Karpas-422 (cell line): ENCODE results near the gene SPINK9. TPM values are rescaled to one million over a fixed set of nuclear protein-coding genes. Genes with fewer than 3 reads are reported as not detected.

Experiments used
- DNase-seq: peaks from one replicate; pipeline ENCODE4 v3.0.0-alpha.2; 2015
- H2AFZ ChIP-seq: fragments of 200-600 bp; sonication (generic); 2 replicates; pipeline ENCODE4 v1.6.1; 2014; ENCODE audit warnings: antibody characterized with exemption, low read length, mixed read lengths
- H3K27ac ChIP-seq: fragments of 200-600 bp; sonication (generic); 2 replicates; pipeline ENCODE4 v1.5.1; 2014; ENCODE audit warnings: mild to moderate bottlenecking, low read length, moderate library complexity
- H3K27me3 ChIP-seq: fragments of 200-600 bp; sonication (generic); 2 replicates; pipeline ENCODE4 v1.6.1; 2014; ENCODE audit warnings: low read length, mixed read lengths
- H3K36me3 ChIP-seq: fragments of 200-600 bp; sonication (generic); 2 replicates; pipeline ENCODE4 v1.6.1; 2014; ENCODE audit warnings: low read length, mixed read lengths; ENCODE audit not compliant: insufficient read depth
- H3K4me1 ChIP-seq: fragments of 200-600 bp; sonication (generic); 2 replicates; pipeline ENCODE4 v1.6.1; 2014; ENCODE audit warnings: mild to moderate bottlenecking, low read length, mixed read lengths
- H3K4me2 ChIP-seq: fragments of 200-600 bp; sonication (generic); 2 replicates; pipeline ENCODE4 v1.6.1; 2014; ENCODE audit warnings: low read length, low read depth, mild to moderate bottlenecking; ENCODE audit not compliant: poor library complexity, severe bottlenecking
- H3K4me3 ChIP-seq: fragments of 200-600 bp; sonication (generic); 2 replicates; pipeline ENCODE4 v1.5.1; 2014; ENCODE audit warnings: mild to moderate bottlenecking, antibody characterized with exemption, low read length, mixed read lengths
- H3K79me2 ChIP-seq: fragments of 200-600 bp; sonication (generic); 2 replicates; pipeline ENCODE4 v1.6.1; 2014; ENCODE audit warnings: mild to moderate bottlenecking, low read length, mixed read lengths
- H3K9ac ChIP-seq: fragments of 200-600 bp; sonication (generic); 2 replicates; pipeline ENCODE4 v1.6.0; 2014; ENCODE audit warnings: low read length
- H3K9me2 ChIP-seq: fragments of 200-600 bp; sonication (generic), shearing (Covaris generic); replicated peaks from 2 replicates; pipeline ENCODE4 v1.6.0; 2014; ENCODE audit warnings: mild to moderate bottlenecking, low read length, moderate library complexity; ENCODE audit not compliant: insufficient read depth
- H3K9me3 ChIP-seq: fragments of 300-700, 200-600 bp; sonication (generic); 2 replicates; pipeline ENCODE4 v1.6.1; 2014; ENCODE audit warnings: low read length, mixed read lengths
- H4K20me1 ChIP-seq: fragments of 200-600 bp; sonication (generic); 2 replicates; pipeline ENCODE4 v1.6.1; 2014; ENCODE audit warnings: mild to moderate bottlenecking, antibody characterized with exemption, low read length, low read depth; ENCODE audit not compliant: insufficient read depth
- total RNA-seq: library from RNA; depleted of rRNA; stranded (reverse); fragments of >200 nt; shearing (Covaris generic); gene quantifications from 2 replicates; pipeline ENCODE4 v1.2.3, GENCODE V29; 2014; ENCODE audit warnings: low replicate concordance

Gene SPINK9
- total RNA-seq, 1 experiment from 2014 or later: not detected

GRCh38 chr5:148374690-148375360 is 39.5 kb downstream of the SPINK9 start:
- peak; percentile 77 for DNase-seq
- no peaks in the 10 kb centered on the region for H4K20me1 ChIP-seq
- no peaks in the 10 kb centered on the region for H3K9me2 ChIP-seq
- H3K9ac ChIP-seq: no peak overlapping the region
- H3K4me3 ChIP-seq: no peak overlapping the region
- H3K27ac ChIP-seq: no peak overlapping the region
- H3K79me2 ChIP-seq: no peaks in the 10 kb centered on the region
- no peak overlapping the region for H2AFZ ChIP-seq
- H3K9me3 ChIP-seq: no peaks in the 10 kb centered on the region; the same call in 1 of the 2 replicates
- no peaks in the 10 kb centered on the region for H3K36me3 ChIP-seq
- H3K4me1 ChIP-seq: no peaks in the 10 kb centered on the region
- no peak overlapping the region for H3K4me2 ChIP-seq
- H3K27me3 ChIP-seq: no peaks in the 10 kb centered on the region

- Histone ChIP-seq H3K9me3 (no peaks in the 10 kb centered on the region; the same call in 1 of the 2 replicates), H3K36me3 (no peaks in the 10 kb centered on the region), H3K27ac (no peak overlapping the region), H3K79me2 (no peaks in the 10 kb centered on the region), H3K9ac (no peak overlapping the region), H3K4me1 (no peaks in the 10 kb centered on the region), H3K27me3 (no peaks in the 10 kb centered on the region), H4K20me1 (no peaks in the 10 kb centered on the region), H3K9me2 (no peaks in the 10 kb centered on the region), H3K4me2 (no peak overlapping the region), H3K4me3 (no peak overlapping the region), H2AFZ (no peak overlapping the region)
- no peak for DNase-seq
Observed at GRCh38 chr5:148376198-148376597, 40.8 kb downstream of the SPINK9 start.

DNA sequence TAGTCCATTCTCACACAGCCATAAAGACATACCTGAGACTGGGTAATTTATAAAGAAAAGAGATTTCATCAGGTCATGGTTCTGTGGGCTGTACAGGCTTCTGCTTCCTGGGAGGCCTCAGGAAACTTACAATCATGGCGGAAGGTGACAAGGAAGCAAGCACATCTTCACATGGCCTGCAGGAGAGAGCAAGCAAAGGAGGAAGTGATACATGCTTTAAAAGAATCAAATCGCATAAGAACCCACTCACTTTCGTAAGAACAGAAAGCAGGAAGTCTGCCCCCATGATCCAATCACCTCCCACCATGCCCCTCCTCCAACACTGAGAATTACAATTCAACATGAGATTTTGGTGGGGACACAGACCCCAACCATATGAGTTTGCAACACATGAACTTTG is 43.3 kb downstream of the SPINK9 start:
- H4K20me1 ChIP-seq: no peaks in the 10 kb centered on the region
- H3K79me2 ChIP-seq: no peaks in the 10 kb centered on the region
- DNase-seq: no peak
- peaks cover 10% of the 10 kb centered on the region for H3K4me1 ChIP-seq
- no peak overlapping the region for H2AFZ ChIP-seq
- no peak overlapping the region for H3K9ac ChIP-seq
- no peaks in the 10 kb centered on the region for H3K9me2 ChIP-seq
- H3K4me3 ChIP-seq: no peak overlapping the region
- no peaks in the 10 kb centered on the region; the same call in 1 of the 2 replicates for H3K9me3 ChIP-seq
- H3K4me2 ChIP-seq: no peak overlapping the region
- no peaks in the 10 kb centered on the region for H3K27me3 ChIP-seq
- no peaks in the 10 kb centered on the region for H3K36me3 ChIP-seq
- no peak overlapping the region for H3K27ac ChIP-seq

GRCh38 chr5:148379340-148379739 is 44.0 kb downstream of the SPINK9 start:
- Histone ChIP-seq H3K4me2 (no peak overlapping the region), H3K9me3 (no peaks in the 10 kb centered on the region; the same call in 1 of the 2 replicates)

DNA sequence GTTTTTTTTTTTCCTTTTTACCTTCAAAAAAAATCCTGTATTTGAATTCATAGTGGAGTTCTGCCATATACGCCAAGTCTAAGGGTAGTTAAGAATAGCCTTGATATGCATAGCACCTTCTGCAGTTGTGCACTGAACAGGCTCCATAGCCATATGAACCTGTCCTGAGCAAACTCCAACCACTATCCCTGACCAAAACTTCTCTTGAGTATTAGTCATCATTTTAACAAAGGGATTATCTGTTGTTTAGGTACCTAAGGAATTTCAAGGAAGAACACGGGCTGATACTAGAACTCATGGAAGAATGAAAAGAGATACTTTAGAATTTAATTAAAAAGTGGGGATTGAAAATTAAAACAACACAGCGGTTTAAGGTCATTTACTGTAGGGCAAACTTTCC is 46.5 kb downstream of the SPINK9 start:
- Histone ChIP-seq H3K27me3 (no peaks in the 10 kb centered on the region), H2AFZ (no peak overlapping the region), H3K4me1 (peaks cover 26% of the 10 kb centered on the region), H4K20me1 (peaks cover 14% of the 10 kb centered on the region; the same call in 1 of the 2 replicates), H3K4me3 (no peak overlapping the region), H3K27ac (no peak overlapping the region), H3K79me2 (peaks cover 31% of the 10 kb centered on the region), H3K4me2 (peak overlapping the region; percentile 79), H3K9ac (no peak overlapping the region), H3K9me3 (no peaks in the 10 kb centered on the region; the same call in 1 of the 2 replicates), H3K36me3 (peaks cover 3% of the 10 kb centered on the region; the same call in 1 of the 2 replicates), H3K9me2 (no peaks in the 10 kb centered on the region)
- no peak for DNase-seq

More at GRCh38 chr5:148379340-148379739, 44.0 kb downstream of the SPINK9 start:
- no peak for DNase-seq
- H2AFZ ChIP-seq: no peak overlapping the region
- H3K27me3 ChIP-seq: no peaks in the 10 kb centered on the region
- H3K4me1 ChIP-seq: peaks cover 10% of the 10 kb centered on the region
- no peaks in the 10 kb centered on the region for H3K36me3 ChIP-seq
- no peak overlapping the region for H3K4me3 ChIP-seq
- peaks cover 5% of the 10 kb centered on the region for H3K79me2 ChIP-seq
- H4K20me1 ChIP-seq: peaks cover under 1% of the 10 kb centered on the region; the same call in 1 of the 2 replicates
- no peak overlapping the region for H3K9ac ChIP-seq
- no peaks in the 10 kb centered on the region for H3K9me2 ChIP-seq
- no peak overlapping the region for H3K27ac ChIP-seq

DNA sequence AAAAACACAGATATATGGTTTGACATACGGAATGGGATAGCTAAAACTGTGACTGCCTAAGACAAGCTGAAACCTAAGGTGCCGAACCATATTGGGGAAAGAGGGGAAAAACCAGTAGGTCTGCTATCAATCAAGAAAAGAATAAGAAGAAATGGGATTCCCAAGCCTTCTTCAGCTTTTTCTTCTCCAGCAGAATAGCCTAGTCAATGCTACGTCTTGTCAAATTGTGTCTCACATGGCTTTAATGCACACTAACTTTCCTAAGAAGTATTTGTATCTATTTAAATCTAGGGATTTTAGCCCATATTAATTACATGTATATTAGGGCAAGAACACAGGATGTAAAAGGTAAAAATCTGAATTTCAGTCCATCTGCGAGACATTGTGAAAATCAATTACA is 47.6 kb downstream of the SPINK9 start:
- Histone ChIP-seq H4K20me1 (peaks cover 14% of the 10 kb centered on the region; the same call in 1 of the 2 replicates), H3K4me3 (peak overlapping the region; percentile 80), H3K36me3 (peaks cover 3% of the 10 kb centered on the region; the same call in 1 of the 2 replicates), H2AFZ (peak overlapping the region; percentile 84), H3K27me3 (no peaks in the 10 kb centered on the region), H3K4me1 (peaks cover 26% of the 10 kb centered on the region), H3K79me2 (peaks cover 42% of the 10 kb centered on the region), H3K4me2 (peak overlapping the region; percentile 79), H3K9me2 (no peaks in the 10 kb centered on the region), H3K27ac (no peak overlapping the region), H3K9ac (peak overlapping the region; percentile 65), H3K9me3 (no peaks in the 10 kb centered on the region; the same call in 1 of the 2 replicates)
- peak; percentile 48 for DNase-seq

GRCh38 chr5:148383564-148384379 is 48.4 kb downstream of the SPINK9 start, which contains the start of gene FBXO38:
TSS of gene FBXO38 (plus strand) at chr5:148383958. CDS start at chr5:148394777, 10,819 bp downstream.
- H3K27me3 ChIP-seq: no peaks in the 10 kb centered on the region
- no peaks in the 10 kb centered on the region; the same call in 1 of the 2 replicates for H3K9me3 ChIP-seq
- H3K4me2 ChIP-seq: peak within 1 kb of the TSS; percentile 87
- peak within 1 kb of the TSS; percentile 83 for H3K9ac ChIP-seq
- peaks cover 14% of the 10 kb centered on the region; the same call in 1 of the 2 replicates for H4K20me1 ChIP-seq
- H3K36me3 ChIP-seq: peaks cover 3% of the 10 kb centered on the region; the same call in 1 of the 2 replicates
- H3K79me2 ChIP-seq: peaks cover 50% of the 10 kb centered on the region
- peak; percentile 99 for DNase-seq
- no peaks in the 10 kb centered on the region for H3K9me2 ChIP-seq
- H3K27ac ChIP-seq: peak within 1 kb of the TSS; percentile 10; the same call in 1 of the 2 replicates
- peaks cover 26% of the 10 kb centered on the region for H3K4me1 ChIP-seq
- H3K4me3 ChIP-seq: peak within 1 kb of the TSS; percentile 80
- H2AFZ ChIP-seq: peak within 1 kb of the TSS; percentile 84

GRCh38 chr5:148384380-148384737 is 49.0 kb downstream of the SPINK9 start:
- Histone ChIP-seq H3K4me1 (peaks cover 26% of the 10 kb centered on the region), H3K79me2 (peaks cover 56% of the 10 kb centered on the region), H3K9me2 (no peaks in the 10 kb centered on the region), H3K9ac (peak overlapping the region; percentile 83), H3K36me3 (peaks cover 3% of the 10 kb centered on the region; the same call in 1 of the 2 replicates), H3K9me3 (no peaks in the 10 kb centered on the region), H3K4me2 (peak overlapping the region; percentile 87), H3K27ac (peak overlapping the region; percentile 10; the same call in 1 of the 2 replicates), H4K20me1 (peaks cover 14% of the 10 kb centered on the region; the same call in 1 of the 2 replicates), H3K4me3 (peak overlapping the region; percentile 80), H2AFZ (no peak overlapping the region), H3K27me3 (no peaks in the 10 kb centered on the region)
- DNase-seq: no peak
